WTC11 (cell line): ENCODE results near the gene LEF1. TPM values are rescaled to one million over a fixed set of nuclear protein-coding genes. Genes with fewer than 3 reads are reported as not detected.

Experiments
- ATAC-seq: fragments of 200-7000 bp; cut with Tn5 transposase; 2 replicates; pipeline ENCODE4 v1.10.0; 2021; ENCODE audit warnings: mild to moderate bottlenecking, moderate library complexity
- CTCF ChIA-PET: fragments of 300-600 bp; sonication (Branson Sonifier 250); formaldehyde crosslinking; loops from one replicate; lab custom pipeline; 2021; ENCODE audit warnings: antibody characterized with exemption; lab: Charles Lee
- POLR2A ChIA-PET: fragments of 350-600 bp; sonication (Branson Sonifier 250); formaldehyde crosslinking; loops from one replicate; lab custom pipeline; 2021; ENCODE audit warnings: antibody characterized with exemption; lab: Charles Lee
- DNase-seq: peaks from one replicate; pipeline ENCODE4 v3.0.0; 2021; ENCODE audit warnings: low spot score
- H3K27ac Mint-ChIP-seq: 2 replicates; pipeline ENCODE4 v1.8.0; 2021; ENCODE audit warnings: mixed read lengths
- H3K27me3 Mint-ChIP-seq: 2 replicates; pipeline ENCODE4 v1.8.0; 2021; ENCODE audit warnings: low read depth, mild to moderate bottlenecking, moderate library complexity, mixed read lengths
- H3K36me3 Mint-ChIP-seq: 2 replicates; pipeline ENCODE4 v1.8.0; 2021; ENCODE audit warnings: mixed read lengths
- H3K4me1 Mint-ChIP-seq: 2 replicates; pipeline ENCODE4 v1.8.0; 2022; ENCODE audit warnings: mixed read lengths
- H3K4me3 Mint-ChIP-seq: 2 replicates; pipeline ENCODE4 v1.8.0; 2021; ENCODE audit warnings: mild to moderate bottlenecking, moderate library complexity, mixed read lengths
- H3K9me3 Mint-ChIP-seq: 2 replicates; pipeline ENCODE4 v1.8.0; 2021; ENCODE audit warnings: mixed read lengths
- CREB1 ChIP-seq: sonication (generic); formaldehyde crosslinking; IDR thresholded peaks from 2 replicates; pipeline ENCODE4 v1.8.0; 2023; ENCODE audit warnings: mild to moderate bottlenecking, missing genetic modification reagents
- CREM ChIP-seq: sonication (generic); formaldehyde crosslinking; IDR thresholded peaks from 2 replicates; pipeline ENCODE4 v1.8.1; 2022; ENCODE audit warnings: mild to moderate bottlenecking, missing genetic modification reagents, moderate library complexity
- EMX1 ChIP-seq: fragments of 250-450 bp; sonication (Bioruptor Pico); IDR thresholded peaks from 2 replicates; pipeline ENCODE4 v1.8.0; 2021; ENCODE audit warnings: mild to moderate bottlenecking
- ESRRA ChIP-seq: sonication (generic); formaldehyde crosslinking; IDR thresholded peaks from 2 replicates; pipeline ENCODE4 v1.8.1; 2022; ENCODE audit warnings: mild to moderate bottlenecking, missing genetic modification reagents, borderline replicate concordance
- ETV6 ChIP-seq: sonication (generic); formaldehyde crosslinking; IDR thresholded peaks from 2 replicates; pipeline ENCODE4 v1.8.1; 2022; ENCODE audit warnings: mild to moderate bottlenecking, missing genetic modification reagents
- FOXK1 ChIP-seq: sonication (generic); formaldehyde crosslinking; IDR thresholded peaks from 2 replicates; pipeline ENCODE4 v1.8.0; 2022; ENCODE audit warnings: mild to moderate bottlenecking, moderate library complexity, missing genetic modification reagents
- GABPB1 ChIP-seq: sonication (generic); formaldehyde crosslinking; IDR thresholded peaks from 2 replicates; pipeline ENCODE4 v1.8.1; 2023; ENCODE audit warnings: mild to moderate bottlenecking, missing genetic modification reagents
- GRHL2 ChIP-seq: fragments of 250-450 bp; sonication (Bioruptor Pico); IDR thresholded peaks from 2 replicates; pipeline ENCODE4 v1.8.0; 2022; ENCODE audit warnings: mild to moderate bottlenecking, moderate library complexity; ENCODE audit not compliant: insufficient replicate concordance, severe bottlenecking
- GTF2I ChIP-seq: fragments of 250-450 bp; sonication (Bioruptor Pico); conservative IDR thresholded peaks from 2 replicates; pipeline ENCODE4 v1.4.0; 2021; ENCODE audit warnings: mild to moderate bottlenecking
- IRF2 ChIP-seq: sonication (generic); formaldehyde crosslinking; IDR thresholded peaks from 2 replicates; pipeline ENCODE4 v1.8.0; 2022; ENCODE audit warnings: low read depth, missing genetic modification reagents, borderline replicate concordance
- KAT7 ChIP-seq: sonication (generic); formaldehyde crosslinking; IDR thresholded peaks from 2 replicates; pipeline ENCODE4 v1.8.1; 2023; ENCODE audit warnings: missing genetic modification reagents, mild to moderate bottlenecking, borderline replicate concordance
- NFYB ChIP-seq: sonication (generic); formaldehyde crosslinking; conservative IDR thresholded peaks from 2 replicates; pipeline ENCODE4 v1.8.0; 2022; ENCODE audit warnings: low read depth, missing genetic modification reagents
- OVOL2 ChIP-seq: fragments of 250-450 bp; sonication (Bioruptor Pico); IDR thresholded peaks from 2 replicates; pipeline ENCODE4 v1.9.0; 2021; ENCODE audit warnings: mild to moderate bottlenecking, borderline replicate concordance
- RORB ChIP-seq: fragments of 250-450 bp; sonication (Bioruptor Pico); IDR thresholded peaks from 2 replicates; pipeline ENCODE4 v1.9.0; 2021; ENCODE audit warnings: mild to moderate bottlenecking
- SMAD3 ChIP-seq: sonication (generic); formaldehyde crosslinking; IDR thresholded peaks from 2 replicates; pipeline ENCODE4 v1.8.0; 2022; ENCODE audit warnings: missing genetic modification reagents, mild to moderate bottlenecking, borderline replicate concordance
- SMAD4 ChIP-seq: sonication (generic); formaldehyde crosslinking; IDR thresholded peaks from 2 replicates; pipeline ENCODE4 v1.8.0; 2022; ENCODE audit warnings: mild to moderate bottlenecking, missing genetic modification reagents
- TEAD1 ChIP-seq: sonication (generic); formaldehyde crosslinking; IDR thresholded peaks from 2 replicates; pipeline ENCODE4 v1.8.0; 2022; ENCODE audit warnings: mild to moderate bottlenecking, missing genetic modification reagents
- ZNF121 ChIP-seq: sonication (generic); formaldehyde crosslinking; IDR thresholded peaks from 2 replicates; pipeline ENCODE4 v1.8.0; 2023; ENCODE audit warnings: missing genetic modification reagents
- ZNF138 ChIP-seq: sonication (generic); formaldehyde crosslinking; conservative IDR thresholded peaks from 2 replicates; pipeline ENCODE4 v1.8.1; 2022; ENCODE audit warnings: mild to moderate bottlenecking, moderate library complexity, missing genetic modification reagents
- ZNF423 ChIP-seq: fragments of 250-450 bp; sonication (Bioruptor Pico); IDR thresholded peaks from 2 replicates; pipeline ENCODE4 v2.1.2; 2022; ENCODE audit warnings: mild to moderate bottlenecking, moderate library complexity
- total RNA-seq: library from RNA; stranded (reverse); gene quantifications from 3 replicates; pipeline ENCODE4 v1.2.3, GENCODE V29; 2021
- TF ChIP-seq, protein P1 (sequence below): sonication (generic); formaldehyde crosslinking; IDR thresholded peaks from 2 replicates; pipeline ENCODE4 v1.8.1; 2023; ENCODE audit warnings: mild to moderate bottlenecking, missing genetic modification reagents, moderate library complexity
- TF ChIP-seq, protein P2 (sequence below): sonication (generic); formaldehyde crosslinking; IDR thresholded peaks from 2 replicates; pipeline ENCODE4 v1.8.0; 2022; ENCODE audit warnings: mild to moderate bottlenecking, missing genetic modification reagents
- TF ChIP-seq, protein P3 (sequence below): fragments of 250-450 bp; sonication (Bioruptor Pico); IDR thresholded peaks from 2 replicates; pipeline ENCODE4 v1.8.0; 2021; ENCODE audit warnings: mild to moderate bottlenecking
- TF ChIP-seq, protein P4 (sequence below): sonication (generic); formaldehyde crosslinking; IDR thresholded peaks from 2 replicates; pipeline ENCODE4 v1.8.1; 2022; ENCODE audit warnings: missing genetic modification reagents, borderline replicate concordance
- TF ChIP-seq, protein P5 (sequence below): sonication (generic); formaldehyde crosslinking; conservative IDR thresholded peaks from 2 replicates; pipeline ENCODE4 v1.8.1; 2023; ENCODE audit warnings: mild to moderate bottlenecking, low read depth, missing genetic modification reagents, moderate library complexity
- TF ChIP-seq, protein P6 (sequence below): sonication (generic); formaldehyde crosslinking; IDR thresholded peaks from 2 replicates; pipeline ENCODE4 v1.8.1; 2023; ENCODE audit warnings: mild to moderate bottlenecking, missing genetic modification reagents
- TF ChIP-seq, protein P7 (sequence below): sonication (generic); formaldehyde crosslinking; IDR thresholded peaks from 2 replicates; pipeline ENCODE4 v1.8.0; 2022; ENCODE audit warnings: mild to moderate bottlenecking, missing genetic modification reagents
- TF ChIP-seq, protein P8 (sequence below): sonication (generic); formaldehyde crosslinking; IDR thresholded peaks from 2 replicates; pipeline ENCODE4 v1.8.1; 2023; ENCODE audit warnings: mild to moderate bottlenecking, missing genetic modification reagents

LEF1 gene
- total RNA-seq, 1 experiment from 2014 or later: 1.3 TPM

DNA sequence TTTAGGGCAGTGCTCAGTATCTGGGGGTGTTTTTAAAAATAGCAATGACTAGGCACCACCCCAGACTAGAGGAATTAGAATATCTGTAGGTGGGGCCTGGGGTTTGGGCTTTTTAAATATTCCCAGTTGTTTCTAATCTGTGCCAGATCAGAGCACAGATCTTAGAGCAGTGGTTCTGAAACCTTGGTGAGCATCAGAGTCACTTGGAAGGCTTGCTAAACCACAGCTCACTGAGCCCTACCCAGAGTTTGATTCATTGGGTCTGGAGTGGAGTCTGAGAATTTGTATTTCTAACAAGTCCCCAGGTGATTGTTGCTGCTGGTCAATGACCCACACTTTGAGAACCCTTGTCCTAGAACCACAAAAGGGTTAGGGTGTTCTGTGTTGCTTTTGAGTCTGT lies 162.4 kb downstream of the LEF1 start:
- POLR2A ChIA-PET: no interaction called here
- peaks cover 66% of the 10 kb centered on the region for H3K36me3 Mint-ChIP-seq
- no peak overlapping the region for H3K27ac Mint-ChIP-seq
- peaks cover 25% of the 10 kb centered on the region for H3K9me3 Mint-ChIP-seq
- peaks cover 23% of the 10 kb centered on the region for H3K4me1 Mint-ChIP-seq
- CTCF ChIA-PET: no interaction called here
- H3K4me3 Mint-ChIP-seq: no peak overlapping the region
- no peaks in the 10 kb centered on the region; the same call in 1 of the 2 replicates for H3K27me3 Mint-ChIP-seq
- TF ChIP-seq, protein P1, sequence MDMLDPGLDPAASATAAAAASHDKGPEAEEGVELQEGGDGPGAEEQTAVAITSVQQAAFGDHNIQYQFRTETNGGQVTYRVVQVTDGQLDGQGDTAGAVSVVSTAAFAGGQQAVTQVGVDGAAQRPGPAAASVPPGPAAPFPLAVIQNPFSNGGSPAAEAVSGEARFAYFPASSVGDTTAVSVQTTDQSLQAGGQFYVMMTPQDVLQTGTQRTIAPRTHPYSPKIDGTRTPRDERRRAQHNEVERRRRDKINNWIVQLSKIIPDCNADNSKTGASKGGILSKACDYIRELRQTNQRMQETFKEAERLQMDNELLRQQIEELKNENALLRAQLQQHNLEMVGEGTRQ: no peak
- TF ChIP-seq ZNF138 (CRISPR knock-in tag) (no peak), GTF2I (no peak), SMAD3 (CRISPR knock-in tag) (no peak), EMX1 (no peak), ESRRA (no peak), NFYB (CRISPR knock-in tag) (no peak), IRF2 (CRISPR knock-in tag) (no peak), GABPB1 (CRISPR knock-in tag) (no peak), ZNF121 (no peak), TEAD1 (CRISPR knock-in tag) (no peak), SMAD4 (CRISPR knock-in tag) (no peak), GRHL2 (no peak), RORB (CRISPR knock-in tag) (no peak), OVOL2 (CRISPR knock-in tag) (no peak), CREM (no peak), ETV6 (CRISPR knock-in tag) (no peak), CREB1 (no peak)
- TF ChIP-seq, protein P2, sequence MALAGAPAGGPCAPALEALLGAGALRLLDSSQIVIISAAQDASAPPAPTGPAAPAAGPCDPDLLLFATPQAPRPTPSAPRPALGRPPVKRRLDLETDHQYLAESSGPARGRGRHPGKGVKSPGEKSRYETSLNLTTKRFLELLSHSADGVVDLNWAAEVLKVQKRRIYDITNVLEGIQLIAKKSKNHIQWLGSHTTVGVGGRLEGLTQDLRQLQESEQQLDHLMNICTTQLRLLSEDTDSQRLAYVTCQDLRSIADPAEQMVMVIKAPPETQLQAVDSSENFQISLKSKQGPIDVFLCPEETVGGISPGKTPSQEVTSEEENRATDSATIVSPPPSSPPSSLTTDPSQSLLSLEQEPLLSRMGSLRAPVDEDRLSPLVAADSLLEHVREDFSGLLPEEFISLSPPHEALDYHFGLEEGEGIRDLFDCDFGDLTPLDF: no peak
- TF ChIP-seq, protein P3, sequence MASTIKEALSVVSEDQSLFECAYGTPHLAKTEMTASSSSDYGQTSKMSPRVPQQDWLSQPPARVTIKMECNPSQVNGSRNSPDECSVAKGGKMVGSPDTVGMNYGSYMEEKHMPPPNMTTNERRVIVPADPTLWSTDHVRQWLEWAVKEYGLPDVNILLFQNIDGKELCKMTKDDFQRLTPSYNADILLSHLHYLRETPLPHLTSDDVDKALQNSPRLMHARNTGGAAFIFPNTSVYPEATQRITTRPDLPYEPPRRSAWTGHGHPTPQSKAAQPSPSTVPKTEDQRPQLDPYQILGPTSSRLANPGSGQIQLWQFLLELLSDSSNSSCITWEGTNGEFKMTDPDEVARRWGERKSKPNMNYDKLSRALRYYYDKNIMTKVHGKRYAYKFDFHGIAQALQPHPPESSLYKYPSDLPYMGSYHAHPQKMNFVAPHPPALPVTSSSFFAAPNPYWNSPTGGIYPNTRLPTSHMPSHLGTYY (CRISPR knock-in tag): no peak
- ATAC-seq (no peak), DNase-seq (no peak)

DNA sequence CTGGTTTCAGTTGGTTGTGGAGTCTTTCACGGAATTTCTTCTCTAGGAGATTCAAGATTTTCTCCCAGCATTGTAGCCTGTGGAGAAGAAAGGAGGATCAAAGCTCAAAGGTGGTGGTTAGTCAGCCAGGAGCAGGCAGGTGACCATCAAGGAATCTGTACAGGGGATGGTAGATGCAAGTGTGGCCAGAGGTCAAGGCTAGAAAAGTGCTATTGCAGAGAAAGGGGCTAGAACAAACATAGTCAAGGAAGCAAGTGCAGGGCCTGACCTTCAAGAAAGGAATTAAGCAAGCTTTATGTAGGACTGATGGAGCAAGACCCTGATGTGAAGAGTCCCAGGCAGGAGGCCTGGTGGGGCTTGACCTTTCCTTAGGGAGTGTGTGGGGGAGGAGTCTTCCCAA lies 162.9 kb downstream of the LEF1 start:
- H3K36me3 Mint-ChIP-seq: peaks cover 66% of the 10 kb centered on the region
- no peak for DNase-seq
- peaks cover 27% of the 10 kb centered on the region for H3K9me3 Mint-ChIP-seq
- peaks cover 23% of the 10 kb centered on the region for H3K4me1 Mint-ChIP-seq
- no peaks in the 10 kb centered on the region; the same call in 1 of the 2 replicates for H3K27me3 Mint-ChIP-seq
- no peak overlapping the region; the same call in 1 of the 2 replicates for H3K27ac Mint-ChIP-seq
- no peak overlapping the region for H3K4me3 Mint-ChIP-seq
- ATAC-seq: no peak
- POLR2A ChIA-PET: no interaction called here
- CTCF ChIA-PET: no interaction called here
- TF ChIP-seq, protein P4, sequence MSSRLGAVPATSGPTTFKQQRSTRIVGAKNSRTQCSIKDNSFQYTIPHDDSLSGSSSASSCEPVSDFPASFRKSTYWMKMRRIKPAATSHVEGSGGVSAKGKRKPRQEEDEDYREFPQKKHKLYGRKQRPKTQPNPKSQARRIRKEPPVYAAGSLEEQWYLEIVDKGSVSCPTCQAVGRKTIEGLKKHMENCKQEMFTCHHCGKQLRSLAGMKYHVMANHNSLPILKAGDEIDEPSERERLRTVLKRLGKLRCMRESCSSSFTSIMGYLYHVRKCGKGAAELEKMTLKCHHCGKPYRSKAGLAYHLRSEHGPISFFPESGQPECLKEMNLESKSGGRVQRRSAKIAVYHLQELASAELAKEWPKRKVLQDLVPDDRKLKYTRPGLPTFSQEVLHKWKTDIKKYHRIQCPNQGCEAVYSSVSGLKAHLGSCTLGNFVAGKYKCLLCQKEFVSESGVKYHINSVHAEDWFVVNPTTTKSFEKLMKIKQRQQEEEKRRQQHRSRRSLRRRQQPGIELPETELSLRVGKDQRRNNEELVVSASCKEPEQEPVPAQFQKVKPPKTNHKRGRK: no peak
- TF ChIP-seq, protein P5, sequence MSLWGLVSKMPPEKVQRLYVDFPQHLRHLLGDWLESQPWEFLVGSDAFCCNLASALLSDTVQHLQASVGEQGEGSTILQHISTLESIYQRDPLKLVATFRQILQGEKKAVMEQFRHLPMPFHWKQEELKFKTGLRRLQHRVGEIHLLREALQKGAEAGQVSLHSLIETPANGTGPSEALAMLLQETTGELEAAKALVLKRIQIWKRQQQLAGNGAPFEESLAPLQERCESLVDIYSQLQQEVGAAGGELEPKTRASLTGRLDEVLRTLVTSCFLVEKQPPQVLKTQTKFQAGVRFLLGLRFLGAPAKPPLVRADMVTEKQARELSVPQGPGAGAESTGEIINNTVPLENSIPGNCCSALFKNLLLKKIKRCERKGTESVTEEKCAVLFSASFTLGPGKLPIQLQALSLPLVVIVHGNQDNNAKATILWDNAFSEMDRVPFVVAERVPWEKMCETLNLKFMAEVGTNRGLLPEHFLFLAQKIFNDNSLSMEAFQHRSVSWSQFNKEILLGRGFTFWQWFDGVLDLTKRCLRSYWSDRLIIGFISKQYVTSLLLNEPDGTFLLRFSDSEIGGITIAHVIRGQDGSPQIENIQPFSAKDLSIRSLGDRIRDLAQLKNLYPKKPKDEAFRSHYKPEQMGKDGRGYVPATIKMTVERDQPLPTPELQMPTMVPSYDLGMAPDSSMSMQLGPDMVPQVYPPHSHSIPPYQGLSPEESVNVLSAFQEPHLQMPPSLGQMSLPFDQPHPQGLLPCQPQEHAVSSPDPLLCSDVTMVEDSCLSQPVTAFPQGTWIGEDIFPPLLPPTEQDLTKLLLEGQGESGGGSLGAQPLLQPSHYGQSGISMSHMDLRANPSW (CRISPR knock-in tag): no peak
- TF ChIP-seq, protein P6, sequence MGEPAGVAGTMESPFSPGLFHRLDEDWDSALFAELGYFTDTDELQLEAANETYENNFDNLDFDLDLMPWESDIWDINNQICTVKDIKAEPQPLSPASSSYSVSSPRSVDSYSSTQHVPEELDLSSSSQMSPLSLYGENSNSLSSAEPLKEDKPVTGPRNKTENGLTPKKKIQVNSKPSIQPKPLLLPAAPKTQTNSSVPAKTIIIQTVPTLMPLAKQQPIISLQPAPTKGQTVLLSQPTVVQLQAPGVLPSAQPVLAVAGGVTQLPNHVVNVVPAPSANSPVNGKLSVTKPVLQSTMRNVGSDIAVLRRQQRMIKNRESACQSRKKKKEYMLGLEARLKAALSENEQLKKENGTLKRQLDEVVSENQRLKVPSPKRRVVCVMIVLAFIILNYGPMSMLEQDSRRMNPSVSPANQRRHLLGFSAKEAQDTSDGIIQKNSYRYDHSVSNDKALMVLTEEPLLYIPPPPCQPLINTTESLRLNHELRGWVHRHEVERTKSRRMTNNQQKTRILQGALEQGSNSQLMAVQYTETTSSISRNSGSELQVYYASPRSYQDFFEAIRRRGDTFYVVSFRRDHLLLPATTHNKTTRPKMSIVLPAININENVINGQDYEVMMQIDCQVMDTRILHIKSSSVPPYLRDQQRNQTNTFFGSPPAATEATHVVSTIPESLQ (CRISPR knock-in tag): no peak
- TF ChIP-seq GABPB1 (CRISPR knock-in tag): no peak
- TF ChIP-seq ZNF423: no peak
- TF ChIP-seq, protein P7, sequence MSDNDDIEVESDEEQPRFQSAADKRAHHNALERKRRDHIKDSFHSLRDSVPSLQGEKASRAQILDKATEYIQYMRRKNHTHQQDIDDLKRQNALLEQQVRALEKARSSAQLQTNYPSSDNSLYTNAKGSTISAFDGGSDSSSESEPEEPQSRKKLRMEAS: no peak
- TF ChIP-seq, protein P8, sequence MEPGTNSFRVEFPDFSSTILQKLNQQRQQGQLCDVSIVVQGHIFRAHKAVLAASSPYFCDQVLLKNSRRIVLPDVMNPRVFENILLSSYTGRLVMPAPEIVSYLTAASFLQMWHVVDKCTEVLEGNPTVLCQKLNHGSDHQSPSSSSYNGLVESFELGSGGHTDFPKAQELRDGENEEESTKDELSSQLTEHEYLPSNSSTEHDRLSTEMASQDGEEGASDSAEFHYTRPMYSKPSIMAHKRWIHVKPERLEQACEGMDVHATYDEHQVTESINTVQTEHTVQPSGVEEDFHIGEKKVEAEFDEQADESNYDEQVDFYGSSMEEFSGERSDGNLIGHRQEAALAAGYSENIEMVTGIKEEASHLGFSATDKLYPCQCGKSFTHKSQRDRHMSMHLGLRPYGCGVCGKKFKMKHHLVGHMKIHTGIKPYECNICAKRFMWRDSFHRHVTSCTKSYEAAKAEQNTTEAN (CRISPR knock-in tag): no peak
- TF ChIP-seq GRHL2: no peak
- TF ChIP-seq KAT7 (CRISPR knock-in tag): no peak
- TF ChIP-seq FOXK1 (CRISPR knock-in tag): no peak
